Hematopoietic multipotent progenitor cell (in vitro differentiated cells): ENCODE results near the gene FSD2. TPM values are rescaled to one million over a fixed set of nuclear protein-coding genes. Genes with fewer than 3 reads are reported as not detected.
A peak's percentile ranks its signal among the peaks of the same experiment; 100 is the strongest.
"Not testable (repeated sequence)": the region's sequence is repeated elsewhere in the genome, so short reads cannot be mapped to it uniquely, and the experiment has no call there.

ENCODE experiments used
- DNase-seq, 3 donors: peaks; one replicate each; pipeline ENCODE4 v3.0.0-alpha.2; 2011 to 2015; ENCODE audit warnings: low read depth in 2 of 3, low spot score in 2 of 3
- total RNA-seq: library from RNA; depleted of rRNA; stranded (reverse); fragments of >200 nt; gene quantifications from one replicate; pipeline ENCODE4 v1.2.3, GENCODE V29; 2012

The FSD2 gene
- total RNA-seq, 1 donor: not detected

DNA sequence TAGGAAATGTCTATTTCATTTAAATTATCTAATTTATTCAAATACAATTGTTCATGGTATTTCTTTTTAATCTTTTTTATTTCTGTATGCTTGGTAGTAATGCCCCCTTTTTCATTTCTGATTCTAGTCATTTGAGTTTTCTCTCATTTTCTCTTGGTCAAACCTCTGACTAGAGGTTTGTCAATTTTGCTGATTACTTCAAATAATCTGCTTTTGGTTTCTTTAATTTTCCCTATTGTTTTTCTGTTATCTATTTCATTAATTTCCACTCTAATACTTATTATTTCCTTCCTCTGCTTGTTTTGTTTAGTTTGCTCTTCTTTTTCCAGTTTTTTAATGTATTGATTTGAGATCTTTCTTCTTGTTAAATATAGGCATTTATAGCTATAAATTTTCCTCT is 12.1 kb downstream of the FSD2 start:
- no peak for DNase-seq

- DNase-seq: no peak
Observed at GRCh38 chr15:82792068-82792467, 13.8 kb downstream of the FSD2 start.

- DNase-seq: no peak
Observed at GRCh38 chr15:82790321-82790720, 15.5 kb downstream of the FSD2 start.

- no peak for DNase-seq
Observed at GRCh38 chr15:82789491-82789890, 16.4 kb downstream of the FSD2 start.

DNA sequence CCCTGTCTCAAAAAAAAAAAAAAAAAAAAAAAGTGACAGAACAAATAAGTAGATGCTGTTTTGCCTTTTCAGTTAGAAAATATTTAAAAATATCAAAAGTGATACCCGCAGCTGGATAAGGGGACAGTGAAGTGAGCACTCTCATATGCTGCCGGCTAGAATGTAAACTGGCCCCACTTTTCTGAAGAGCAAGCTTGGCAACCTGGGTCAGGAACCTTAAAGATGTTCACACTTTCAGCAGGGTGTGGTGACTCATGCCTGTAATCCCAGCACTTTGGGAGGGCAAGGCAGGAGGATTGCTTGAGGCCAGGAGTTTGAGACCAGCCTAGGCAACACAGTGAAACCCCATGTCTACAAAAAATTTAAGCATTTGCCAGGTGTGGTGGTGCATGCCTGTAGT is 17.4 kb downstream of the FSD2 start:
- DNase-seq: no peak

DNA sequence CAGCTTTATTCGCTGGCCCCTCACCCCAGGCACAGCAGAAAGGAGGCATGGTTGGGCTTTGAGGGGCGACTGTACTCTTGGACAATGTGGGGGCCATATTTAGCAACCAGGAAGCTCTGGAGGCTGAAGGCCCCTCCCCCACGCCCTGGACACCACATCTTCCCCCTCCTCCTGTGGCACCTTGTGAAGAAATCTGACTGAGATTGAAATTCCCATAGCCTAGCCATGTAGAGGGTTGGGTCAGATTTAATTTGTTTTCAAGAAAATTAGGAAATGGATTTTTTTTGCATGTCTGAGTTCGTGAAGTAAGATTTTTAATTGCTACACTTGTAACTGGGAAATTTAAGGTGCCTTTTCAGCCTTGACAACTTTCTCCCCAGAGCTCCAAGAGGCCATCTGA is 24.5 kb downstream of the FSD2 start:
- DNase-seq: no peak

- DNase-seq: no peak
Observed at GRCh38 chr15:82778755-82779154, 27.1 kb downstream of the FSD2 start.

- DNase-seq: peak in 1 of 3 donors; percentile 35
Observed at GRCh38 chr15:82774496-82774895, 31.4 kb downstream of the FSD2 start.

DNA sequence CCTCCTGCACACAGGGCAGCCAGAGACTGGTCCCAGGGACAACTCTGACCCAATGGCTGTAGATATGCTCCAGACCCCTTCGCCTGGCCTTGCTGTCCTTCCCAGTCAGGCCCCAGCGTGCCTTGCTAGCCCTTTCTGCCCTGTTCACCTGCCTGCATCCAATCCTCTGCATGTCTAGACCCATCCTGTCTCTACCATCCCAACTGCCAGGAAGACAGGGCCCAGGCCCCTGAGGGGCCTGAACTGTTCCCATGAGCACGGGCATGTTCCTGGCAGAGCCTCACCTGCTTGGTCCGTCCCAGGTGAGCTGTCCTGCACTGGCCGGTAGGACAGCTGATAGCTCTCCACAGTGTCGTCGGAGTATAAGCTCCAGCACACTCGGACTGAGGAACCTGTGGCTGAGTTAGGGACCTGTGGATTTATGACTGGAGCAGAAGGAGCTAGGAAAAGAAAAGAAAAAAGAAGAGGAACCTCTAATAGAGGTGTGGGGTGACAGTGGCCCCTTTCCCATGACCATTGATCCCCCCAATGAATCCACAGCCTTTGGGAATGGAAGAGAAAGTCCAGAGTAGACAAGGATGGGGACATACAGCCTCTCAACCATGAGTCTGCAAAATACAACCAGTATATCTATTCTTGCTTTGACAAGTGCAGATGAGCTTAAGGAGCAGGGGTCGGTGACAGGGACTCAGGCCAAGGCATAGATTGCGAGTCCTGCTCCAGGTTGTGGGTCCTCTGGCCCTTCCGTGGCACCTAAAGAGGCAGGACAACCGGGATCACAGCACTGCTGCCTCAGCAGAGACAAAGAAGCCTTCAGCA is 33.9 kb downstream of the FSD2 start:
- no peak for DNase-seq

GRCh38 chr15:82768414-82769054 is 37.3 kb downstream of the FSD2 start:
- no peak for DNase-seq

DNA sequence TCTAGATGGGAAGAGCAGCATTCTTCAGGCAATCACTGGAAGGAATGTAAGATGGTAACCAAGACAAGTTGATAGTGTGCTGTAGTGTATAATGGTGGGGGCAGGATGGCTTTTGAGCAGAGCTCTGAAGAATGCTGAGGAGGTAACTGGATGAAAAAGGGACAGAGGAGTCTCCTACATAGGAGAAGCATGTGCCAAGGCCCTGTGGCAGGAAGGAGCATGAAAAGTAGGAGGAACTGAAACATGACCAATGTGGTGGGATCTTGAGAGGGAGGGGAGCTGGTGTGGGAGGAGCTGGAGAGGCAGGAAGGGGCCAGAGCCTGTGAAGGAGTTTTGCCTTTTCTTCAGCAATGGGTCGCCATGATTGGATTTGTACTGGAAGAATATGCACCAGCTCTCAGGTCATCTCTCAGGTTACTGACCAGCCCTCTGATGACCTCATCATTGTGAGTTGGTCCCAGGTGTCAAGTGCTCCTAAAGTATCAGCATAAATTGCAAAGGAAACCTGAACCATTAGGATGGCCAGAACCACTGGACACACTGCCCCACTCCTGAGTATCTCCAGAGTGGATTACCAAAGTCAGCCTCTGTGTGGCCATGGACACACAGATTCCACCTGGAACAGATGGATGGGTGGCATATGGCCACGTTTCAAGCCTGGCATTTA is 38.6 kb downstream of the FSD2 start:
- DNase-seq: no peak

DNA sequence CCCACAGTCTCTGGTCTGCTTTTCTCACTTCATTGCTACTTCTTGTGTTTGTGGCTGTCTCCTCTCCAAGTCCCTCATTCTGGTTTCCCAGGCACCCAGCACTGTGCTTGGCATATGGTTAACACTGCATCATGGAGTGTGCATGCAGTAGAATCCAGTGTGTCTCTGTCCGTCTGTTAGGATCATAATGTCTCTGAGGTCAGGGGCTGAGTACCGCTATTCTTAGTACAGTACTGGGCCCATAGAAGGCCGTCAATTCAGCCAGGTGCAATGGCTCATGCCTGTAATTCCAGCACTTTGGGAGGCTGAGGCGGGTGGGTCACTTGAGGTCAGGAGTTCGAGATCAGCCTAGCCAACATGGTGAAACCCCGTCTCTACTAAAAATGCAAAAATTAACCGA is 39.7 kb downstream of the FSD2 start:
- DNase-seq: not testable (repeated sequence)

DNA sequence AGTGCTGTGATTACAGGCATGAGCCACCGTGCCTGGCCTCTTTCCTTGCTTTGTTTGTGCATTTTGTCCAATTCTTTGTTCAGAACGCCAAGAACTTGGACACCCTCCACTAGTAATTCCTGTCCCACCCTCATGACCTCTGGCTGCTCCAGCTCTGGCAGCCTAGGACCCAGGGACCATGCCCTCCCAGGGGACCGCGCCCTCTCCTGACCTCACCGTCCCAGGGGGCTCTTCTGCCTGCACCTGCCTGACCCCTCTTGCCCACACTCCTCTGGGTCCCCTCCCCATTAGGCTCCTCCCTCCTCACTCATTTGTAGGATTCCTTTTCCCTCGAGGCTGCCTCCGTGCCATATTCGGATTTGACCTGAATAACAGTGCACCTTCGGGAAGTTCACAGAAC is 41.1 kb downstream of the FSD2 start:
- no peak for DNase-seq

- no peak for DNase-seq
Observed at GRCh38 chr15:82764117-82764490, 41.8 kb downstream of the FSD2 start.

GRCh38 chr15:82763361-82764116 is 42.3 kb downstream of the FSD2 start:
- DNase-seq: no peak

DNA sequence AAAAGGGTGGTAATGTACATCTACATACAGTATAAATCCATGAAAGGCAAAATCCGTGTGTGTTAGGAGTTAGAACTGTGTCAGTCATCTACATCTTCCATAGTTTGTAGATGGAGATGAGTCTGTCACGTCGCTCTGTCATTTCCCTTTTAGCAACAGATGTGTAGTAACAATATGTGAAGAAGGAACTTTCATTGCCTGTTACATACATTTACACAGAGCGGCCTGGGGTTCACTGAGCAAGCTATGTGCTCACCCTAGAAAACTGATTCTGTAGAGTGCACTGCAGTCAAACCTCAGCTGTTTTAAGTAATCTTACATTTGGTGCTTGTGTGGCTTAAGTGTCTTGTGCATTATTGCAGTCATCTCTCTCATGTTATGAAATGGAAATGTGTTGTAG is 54.6 kb downstream of the FSD2 start:
- peak in 1 of 3 donors; percentile 17 for DNase-seq

GRCh38 chr15:82750831-82751180 is 55.1 kb downstream of the FSD2 start:
- peak in 1 of 3 donors; percentile 44 for DNase-seq

DNA sequence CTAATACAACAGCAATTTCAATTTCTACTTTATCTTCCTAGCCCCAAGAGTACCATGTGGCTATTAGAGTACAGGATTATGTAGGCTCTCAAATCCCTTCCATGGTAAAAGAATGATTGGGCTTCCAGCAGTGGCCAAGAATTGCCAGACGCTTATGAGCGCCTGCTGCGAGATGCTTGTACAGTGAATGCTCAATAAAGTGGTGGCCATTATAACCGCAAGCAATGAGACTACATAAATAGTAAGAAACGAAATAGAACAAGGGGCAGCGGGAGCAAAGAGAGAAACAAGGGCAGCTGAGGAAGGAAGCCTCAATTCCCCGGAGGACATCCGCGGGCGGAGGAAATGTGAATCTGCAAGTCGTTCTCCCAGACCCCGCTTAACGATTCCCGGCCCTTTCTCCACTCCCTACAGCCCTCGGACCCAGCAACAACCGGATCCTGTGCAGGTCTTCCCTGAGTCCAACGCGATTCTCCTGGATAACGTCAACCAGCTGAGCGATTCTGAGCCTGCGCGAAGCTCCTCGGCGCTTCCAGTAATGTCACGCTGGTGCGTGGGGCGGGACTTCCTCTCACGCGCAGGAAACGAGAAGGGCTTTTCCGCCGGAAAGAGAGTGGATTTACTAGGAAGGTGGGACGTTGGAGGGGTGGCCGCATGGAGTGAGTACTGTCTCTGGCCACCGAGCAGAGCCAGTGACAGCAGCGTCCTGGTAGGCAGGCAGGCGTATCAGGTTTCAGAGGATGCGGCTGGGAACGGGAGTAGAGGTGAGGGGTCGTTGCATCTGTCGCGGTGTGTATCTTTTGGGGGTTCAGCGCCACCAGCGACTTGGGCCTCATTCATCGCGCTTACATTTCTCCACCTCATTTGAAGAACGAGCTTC is 55.7 kb downstream of the FSD2 start:
- peak; percentile 60 to 94 (median 91) for DNase-seq

DNA sequence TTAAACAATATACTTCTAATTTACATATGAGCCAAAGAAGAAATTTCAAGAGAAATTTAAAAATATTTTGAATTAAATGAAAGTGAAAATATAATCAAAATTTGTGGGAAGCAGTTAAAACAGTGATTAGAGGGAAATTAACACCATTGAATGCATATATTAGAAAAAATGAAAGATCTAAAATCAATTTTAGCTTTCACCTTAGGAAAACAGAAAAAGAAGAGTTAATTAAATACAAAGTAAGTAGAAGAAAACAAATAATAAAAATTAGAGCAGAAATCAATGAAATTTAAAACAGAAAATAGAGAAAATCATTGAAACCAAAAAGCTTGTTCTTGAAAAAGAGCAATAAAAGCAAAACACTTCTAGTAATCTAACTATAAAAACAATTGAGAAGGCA is 57.6 kb downstream of the FSD2 start:
- DNase-seq: no peak

- no peak for DNase-seq
Observed at GRCh38 chr15:82743810-82744209, 62.1 kb downstream of the FSD2 start.
